HG03045 (cell line): ENCODE measurements around the gene HOXC9.

Experiments used
- ATAC-seq: cut with Tn5 transposase; IDR thresholded peaks from one replicate; pipeline ENCODE4 v1.9.1; 2021; ENCODE audit warnings: mild to moderate bottlenecking, moderate library complexity; ENCODE audit not compliant: unreplicated experiment

HOXC9 gene

DNA sequence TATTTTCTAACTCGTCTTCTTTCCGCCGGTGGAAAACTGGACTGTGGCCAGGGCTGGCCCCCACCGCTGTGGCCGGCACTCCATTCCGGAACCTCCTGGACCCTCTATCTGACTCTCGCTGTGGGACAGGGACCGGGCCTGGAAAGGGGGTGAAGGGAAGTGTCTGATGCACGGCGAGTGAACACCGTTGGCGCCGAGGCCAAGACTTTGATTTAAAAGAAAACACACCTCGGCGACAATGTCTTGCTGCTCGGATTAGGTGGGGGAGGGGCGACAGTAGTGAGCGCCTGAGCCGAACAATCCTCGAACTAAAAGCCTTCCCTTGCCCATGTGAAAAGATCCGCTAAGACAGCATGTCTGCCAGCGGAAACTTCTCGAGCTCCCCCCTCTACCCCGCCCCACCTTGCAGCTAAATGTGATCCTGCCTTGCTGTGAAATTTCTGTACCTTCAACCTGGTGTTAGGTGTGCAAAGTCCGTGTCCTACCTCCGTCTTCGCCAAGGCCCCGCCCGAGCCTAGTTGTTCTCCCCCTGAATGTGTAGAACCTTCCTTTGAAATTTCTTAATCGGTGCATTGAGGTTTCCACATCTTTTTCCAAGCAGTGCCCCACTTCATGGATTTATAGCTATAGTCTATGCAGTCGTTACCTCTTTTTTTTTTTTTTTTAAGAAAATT is 24.3 kb upstream of the HOXC9 start:
- ATAC-seq, result no peak

DNA sequence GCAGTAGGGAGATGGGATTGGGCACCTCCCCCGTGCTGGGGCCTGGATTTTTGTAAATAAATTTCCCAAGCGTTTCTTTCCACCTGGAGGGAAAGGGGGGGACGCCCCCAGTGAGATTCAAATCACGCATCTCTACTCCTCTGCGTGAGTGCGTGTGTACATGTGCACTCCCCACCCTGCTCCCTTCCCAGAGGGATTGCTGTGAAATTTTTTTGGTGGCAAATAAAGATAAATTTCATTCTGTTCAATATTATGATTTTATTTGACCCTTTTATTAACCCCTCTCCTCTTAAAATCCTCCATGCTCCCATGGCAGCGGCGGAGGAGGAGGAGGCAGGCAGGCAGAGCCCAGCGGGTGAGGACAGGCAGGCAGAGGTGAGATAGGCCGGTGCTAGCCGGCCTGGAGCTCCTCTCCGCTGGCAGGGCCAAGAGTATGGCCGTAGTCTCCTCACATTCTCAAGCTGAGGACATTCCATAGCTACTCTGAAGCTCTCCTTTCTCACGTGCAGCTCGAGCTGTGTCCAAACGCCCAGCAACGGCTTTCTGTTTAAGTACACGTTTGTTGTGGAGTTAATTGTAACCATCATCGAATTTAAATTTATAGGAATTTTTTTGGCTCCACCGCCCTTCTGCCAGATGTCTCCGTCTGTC is 23.7 kb upstream of the HOXC9 start:
- ATAC-seq, result no peak

DNA sequence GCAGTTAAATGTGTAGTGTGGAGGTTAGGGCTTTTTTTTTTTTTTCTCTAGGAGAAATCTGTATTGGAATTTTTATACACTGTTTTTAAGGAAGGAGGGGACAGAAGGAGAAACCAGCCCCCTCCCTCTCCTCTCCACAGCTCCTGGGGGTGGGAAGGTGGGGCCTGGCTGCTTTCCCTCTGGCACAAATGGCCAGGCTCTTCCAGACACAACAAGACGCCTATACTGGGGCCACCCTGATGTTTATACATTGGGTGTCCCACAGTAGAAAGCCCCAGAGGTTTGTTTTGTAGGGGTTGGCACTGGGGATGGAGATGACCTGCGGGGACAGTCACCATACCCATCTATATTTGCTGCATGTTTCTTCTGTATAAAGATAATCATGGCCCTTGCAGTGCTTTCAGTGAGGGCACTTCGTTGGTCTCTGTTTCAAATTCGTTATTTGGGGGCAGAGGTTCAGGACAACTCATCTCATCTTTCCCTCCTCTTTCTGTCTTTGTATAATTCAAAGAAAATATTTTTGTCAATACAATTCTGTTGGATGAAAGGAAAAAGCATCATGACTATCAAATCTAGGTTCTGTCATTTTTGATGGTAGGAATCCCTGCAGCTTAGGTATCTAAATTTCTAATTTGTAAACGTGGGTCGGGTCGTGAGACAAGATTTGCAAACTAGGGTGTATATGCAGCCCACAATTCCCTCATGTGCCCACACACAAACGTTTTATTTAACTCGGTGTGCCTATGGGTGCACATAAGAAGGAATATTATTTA is 23.0 kb upstream of the HOXC9 start:
- ATAC-seq, result no peak

DNA sequence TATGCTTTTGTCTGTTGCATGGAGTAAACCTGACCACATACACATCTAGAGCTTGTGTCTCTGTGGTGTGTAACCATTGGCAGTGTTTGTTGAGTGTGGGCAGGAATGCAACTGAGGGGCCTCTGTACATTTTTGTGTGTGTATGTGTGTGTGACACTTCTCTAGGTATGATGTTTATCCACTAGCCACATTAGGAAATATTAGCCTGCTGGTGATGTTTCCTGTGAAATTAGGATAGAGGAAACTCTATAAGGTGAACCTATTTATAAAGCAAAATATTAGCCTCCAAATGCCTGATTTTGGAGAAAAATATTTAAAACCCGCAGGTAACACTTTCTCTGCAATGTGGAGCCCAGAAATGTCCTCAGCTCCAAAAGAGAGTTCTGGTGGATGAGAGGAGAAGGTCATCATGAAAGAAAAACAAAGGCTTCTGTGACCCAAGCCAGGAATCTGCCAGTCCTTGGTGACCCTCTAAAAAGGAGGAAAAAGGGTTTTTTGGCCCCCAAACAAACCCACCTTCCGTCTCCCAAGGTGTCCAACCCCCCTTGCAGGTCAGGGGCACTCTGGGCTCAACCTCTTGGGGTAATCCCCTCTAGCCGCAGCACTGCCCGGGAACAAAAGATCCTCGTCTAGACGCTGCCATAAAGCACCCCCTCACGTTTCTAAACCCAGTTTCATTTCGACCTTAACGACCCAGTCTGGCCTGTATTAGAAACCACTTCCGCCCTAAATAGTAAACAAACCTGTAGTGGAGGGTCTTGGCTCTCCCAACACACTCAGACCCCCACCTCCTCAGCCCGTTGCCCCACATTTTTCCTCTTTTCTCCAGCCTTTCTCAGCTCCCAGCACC is 22.1 kb upstream of the HOXC9 start:
- ATAC-seq, result no peak

DNA sequence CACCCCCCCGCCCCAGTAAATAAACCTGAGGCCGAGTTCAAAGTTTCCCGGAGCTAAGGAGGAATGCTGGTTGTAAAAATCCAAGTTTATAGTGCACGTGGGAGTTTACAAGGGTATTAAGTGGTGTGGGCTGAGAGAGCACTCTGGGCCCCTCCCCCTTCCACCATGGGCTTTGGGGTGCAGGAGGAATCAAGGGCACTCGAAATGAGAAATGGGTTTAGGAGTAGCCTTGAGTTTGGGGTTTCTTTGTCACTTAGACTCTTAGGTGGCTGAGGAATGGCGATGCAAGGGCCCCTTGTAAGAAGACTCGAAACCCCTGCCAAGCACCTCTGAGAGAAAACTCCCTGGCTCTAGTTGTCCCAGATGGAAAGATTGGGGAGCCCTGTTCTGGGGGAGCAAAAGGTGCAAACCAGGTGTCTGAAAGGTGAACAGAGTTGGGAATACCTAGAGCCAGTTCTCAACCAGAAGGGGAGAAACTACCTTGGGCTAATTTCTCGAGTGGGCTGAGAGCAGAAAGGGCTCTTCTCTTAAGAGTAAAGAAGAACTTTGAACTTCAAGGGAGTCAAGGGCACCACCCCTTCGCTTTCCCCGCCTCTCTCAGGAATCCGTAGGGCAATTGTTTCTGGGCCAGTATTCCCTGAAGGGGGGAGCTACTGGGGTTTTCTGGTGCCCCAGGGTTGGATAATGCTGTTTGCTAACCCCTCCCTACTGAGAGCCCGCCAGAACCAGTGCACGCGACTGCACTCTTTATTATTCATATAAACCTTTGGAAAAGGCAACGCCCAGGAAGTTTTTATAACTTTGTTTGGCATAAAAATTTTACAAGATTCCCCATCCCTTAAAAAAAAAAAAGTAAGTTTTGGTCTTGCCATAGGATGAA is 21.2 kb upstream of the HOXC9 start:
- no peak for ATAC-seq

DNA sequence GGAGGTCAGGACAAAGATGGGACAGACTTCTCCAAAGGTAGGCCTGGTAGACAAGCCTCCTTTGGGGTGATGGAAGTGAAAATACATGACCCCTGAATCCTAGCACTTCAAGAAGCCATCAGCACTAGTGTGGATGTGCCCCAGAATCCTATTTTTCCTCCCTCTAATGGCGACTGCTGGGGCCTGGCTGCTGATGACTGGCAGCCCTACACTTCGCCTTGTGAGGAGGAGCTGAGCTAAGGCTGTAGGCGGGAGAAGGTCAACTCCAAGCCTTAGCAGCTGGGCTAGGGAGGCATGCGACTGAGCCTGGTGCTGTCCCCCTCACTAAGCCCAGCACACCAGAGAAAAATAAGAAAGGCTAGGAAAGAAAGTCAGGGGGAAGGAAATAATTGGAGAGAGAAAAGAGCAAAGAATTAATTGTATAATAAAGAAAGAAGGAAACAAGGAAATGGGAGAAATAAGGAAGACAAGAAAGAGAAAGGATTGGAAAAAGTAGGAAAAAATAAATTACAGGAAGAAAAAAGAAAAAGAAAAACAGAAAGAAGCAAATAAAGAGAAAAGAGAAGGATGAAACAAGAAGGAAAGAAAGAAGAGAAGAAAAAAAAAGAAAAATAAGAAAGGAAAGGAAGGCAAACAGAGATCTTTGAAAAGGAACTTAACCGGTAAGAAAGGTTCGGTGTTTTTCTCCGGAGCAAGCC is 19.7 kb upstream of the HOXC9 start:
- ATAC-seq, result no peak

DNA sequence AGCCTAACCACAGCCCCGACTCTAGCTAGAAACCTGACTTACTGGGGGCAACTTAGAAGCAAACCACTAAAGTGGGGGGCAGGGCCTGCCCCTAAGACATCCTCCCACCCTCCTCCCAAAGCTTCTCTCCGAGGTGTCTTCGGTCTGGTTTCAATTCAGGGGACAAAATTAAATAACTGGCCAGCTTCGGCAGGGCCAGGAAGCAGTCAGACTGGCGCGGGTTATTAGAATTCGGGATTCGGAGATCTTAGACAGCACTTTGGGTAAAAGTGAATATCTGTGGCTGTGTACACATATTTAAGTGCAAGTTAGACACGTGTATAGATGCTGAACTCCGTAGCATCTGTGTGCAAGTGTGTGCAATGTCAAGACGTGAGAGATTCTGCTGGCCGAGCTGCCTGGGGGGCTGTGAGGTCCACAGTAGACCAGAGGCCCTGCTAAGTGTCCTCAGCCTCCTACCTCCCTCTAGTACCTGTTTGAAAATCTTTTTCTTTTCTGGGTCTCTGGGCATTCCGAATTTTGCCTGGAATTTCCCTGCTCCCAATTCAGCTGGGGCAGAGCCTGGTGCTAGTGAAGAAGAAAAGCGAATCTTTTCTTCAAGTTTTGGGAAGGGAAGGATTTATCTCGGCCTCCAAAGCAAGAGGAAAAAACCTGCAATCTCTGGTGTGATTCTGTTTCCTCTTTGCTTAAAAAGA is 19.0 kb upstream of the HOXC9 start:
- ATAC-seq, result no peak

DNA sequence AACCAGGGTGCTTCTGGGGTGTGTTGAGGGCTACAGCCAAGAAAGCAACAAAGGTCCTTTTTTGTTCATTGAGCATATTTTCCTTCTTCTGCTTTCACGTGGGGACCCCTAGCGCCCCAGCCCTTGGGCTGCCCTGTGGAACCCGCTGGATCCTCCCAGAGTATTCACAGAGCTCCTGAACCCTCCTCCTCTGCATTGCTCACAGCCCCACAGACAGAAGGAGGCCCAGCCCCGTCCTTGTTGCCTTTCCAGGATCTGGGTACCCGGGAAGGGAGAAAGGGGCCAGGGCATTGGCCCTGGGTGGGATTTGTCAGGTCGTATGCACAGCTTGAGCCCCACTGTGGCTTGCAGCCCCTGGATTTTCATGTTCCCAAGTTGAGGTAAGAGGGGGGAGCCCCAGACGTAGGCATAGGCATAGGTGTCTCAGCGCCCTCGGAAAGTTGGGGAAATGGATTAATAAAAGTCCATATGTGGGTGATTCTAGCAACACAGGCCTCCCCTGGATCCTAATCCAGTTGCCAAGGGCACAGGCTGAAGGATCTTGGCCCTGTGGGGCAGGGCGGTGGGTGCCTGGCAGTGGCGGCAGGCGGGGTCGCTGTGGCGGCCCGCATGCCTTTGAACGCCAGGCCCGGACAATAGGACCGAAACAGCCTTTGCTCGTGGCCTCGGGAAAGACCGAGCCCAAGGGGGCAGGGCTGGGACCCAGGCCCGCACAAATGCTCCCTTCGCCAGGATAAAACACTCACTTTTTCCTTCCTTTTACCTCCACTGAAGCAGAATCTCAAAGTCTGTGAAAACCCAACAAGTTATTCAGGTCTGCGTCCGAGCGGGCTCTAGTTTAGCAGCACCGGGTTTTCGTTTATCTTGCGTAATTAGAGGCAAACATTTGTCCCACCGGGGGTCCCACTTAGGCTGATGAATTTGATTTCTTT is 18.1 kb upstream of the HOXC9 start:
- ATAC-seq, result no peak

DNA sequence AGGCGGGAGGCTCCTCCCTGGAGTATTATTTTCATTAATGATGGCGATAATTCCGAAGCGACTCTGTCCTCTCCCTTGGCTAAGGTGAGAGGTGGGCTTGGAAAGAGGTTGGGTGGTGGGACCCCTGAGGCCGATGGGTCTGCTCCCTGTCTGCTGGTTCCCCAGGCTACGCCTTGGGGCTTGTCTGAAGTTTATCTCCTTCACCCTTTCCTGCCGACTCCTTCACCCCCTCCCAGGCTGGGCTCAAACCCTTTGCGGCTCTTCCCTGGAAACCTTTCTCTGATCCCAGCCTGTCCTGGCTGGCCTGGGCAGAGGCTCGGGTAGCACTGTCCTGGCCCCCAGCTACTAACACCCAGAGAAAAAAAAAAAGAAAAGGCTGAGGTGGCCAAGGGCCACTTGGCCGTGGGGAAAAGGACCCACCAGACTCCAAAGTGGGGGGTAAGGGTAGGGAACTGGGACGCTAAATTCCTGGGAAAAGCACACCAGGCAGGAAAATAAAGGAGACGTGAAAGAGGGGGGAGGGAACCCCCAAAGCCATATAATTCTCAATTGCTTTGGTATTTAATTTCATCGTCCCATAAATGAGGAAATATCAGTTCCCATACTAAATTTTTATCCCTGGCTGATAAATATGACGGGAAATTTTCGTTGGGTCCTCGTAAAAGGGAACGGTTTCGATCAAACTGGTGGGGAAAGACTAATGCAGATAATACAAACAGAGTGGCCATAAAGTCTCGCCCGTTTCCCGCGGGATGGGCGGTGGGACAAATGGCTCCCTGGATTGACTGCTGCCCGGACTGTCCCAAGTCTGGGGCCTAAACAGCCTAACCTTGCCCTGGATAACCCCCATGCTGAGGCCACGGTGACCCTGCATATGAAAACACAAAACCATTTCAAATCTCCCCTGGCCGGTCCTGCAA is 17.1 kb upstream of the HOXC9 start:
- no peak for ATAC-seq

DNA sequence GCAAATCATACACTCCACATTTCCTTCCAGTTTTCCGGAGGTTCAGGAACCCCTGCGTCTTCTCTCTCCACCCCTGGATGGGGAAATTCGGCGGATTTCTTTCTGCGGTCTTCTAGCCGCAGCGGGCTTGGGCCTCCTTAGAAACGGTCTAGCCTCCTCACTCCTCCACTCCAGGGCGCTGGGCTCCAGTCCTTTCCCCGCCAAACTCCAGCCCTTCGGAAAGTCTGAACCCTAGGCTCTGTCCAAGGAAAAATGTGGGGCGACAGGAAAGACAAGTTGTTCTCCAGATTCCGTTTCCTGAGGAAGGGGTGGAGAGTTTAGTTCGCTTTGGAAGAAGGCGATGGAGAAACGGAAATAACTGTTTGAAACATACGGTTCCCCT is 16.4 kb upstream of the HOXC9 start:
- ATAC-seq, result no peak

DNA sequence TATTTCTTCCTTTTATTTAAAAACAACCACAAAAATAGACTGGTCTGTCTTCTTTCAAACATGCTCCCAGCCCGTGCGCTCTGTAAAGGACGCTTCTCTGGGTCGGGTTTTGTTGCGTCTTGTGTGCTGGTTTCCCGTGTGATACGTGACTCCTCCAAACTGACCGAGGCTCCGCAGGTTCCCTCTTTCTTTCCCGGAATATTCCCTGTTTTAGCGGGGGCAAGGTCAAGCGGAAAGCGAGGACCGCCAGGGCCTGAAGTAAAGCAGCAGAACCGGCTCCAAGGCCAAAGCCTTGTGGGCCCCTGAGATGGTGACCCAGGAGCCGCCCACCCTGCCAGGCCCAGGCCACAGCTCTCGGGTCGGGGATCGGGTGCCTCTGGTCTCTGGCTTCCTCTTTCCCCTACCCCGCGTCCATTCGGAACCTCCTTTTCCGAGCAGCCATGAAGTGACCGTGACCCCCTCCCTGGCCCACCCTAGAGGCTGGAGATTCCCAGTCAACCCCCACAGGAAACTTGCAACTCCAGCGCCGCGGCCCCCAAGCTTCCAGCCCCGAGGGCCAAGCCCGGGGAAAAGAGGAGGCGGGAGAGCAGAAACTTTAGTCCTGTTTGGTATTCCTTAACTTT is 15.9 kb upstream of the HOXC9 start:
- no peak for ATAC-seq

DNA sequence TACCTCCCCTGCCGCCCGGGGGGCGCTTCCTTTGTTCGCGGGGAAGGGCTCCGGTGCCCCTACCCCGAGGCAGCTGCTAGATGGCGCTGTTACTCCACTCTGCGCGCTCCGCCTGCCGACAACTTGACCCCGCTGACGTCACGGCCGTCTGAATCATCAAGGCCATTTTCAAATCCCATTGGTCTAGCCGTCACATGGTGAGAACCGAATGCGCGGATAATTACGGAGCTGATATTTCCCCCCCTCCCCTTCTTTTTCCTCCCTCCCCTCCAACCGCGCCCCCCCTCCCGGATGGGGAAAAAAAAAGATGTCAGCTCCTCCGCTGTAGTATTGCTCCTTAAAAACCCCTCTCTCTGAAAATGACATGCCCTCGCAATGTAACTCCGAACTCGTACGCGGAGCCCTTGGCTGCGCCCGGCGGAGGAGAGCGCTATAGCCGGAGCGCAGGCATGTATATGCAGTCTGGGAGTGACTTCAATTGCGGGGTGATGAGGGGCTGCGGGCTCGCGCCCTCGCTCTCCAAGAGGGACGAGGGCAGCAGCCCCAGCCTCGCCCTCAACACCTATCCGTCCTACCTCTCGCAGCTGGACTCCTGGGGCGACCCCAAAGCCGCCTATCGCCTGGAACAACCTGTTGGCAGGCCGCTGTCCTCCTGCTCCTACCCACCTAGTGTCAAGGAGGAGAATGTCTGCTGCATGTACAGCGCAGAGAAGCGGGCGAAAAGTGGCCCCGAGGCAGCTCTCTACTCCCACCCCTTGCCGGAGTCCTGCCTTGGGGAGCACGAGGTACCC is 14.9 kb upstream of the HOXC9 start, which contains the start of gene HOXC10:
Gene HOXC10, plus strand, starts transcription at position 246 of the 791 bp plus-strand sequence. Its CDS starts 114 bp downstream, at position 360.
- no peak for ATAC-seq

DNA sequence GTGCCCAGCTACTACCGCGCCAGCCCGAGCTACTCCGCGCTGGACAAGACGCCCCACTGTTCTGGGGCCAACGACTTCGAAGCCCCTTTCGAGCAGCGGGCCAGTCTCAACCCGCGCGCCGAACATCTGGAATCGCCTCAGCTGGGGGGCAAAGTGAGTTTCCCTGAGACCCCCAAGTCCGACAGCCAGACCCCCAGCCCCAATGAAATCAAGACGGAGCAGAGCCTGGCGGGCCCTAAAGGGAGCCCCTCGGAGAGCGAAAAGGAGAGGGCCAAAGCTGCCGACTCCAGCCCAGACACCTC is 14.3 kb upstream of the HOXC9 start:
- no peak for ATAC-seq

DNA sequence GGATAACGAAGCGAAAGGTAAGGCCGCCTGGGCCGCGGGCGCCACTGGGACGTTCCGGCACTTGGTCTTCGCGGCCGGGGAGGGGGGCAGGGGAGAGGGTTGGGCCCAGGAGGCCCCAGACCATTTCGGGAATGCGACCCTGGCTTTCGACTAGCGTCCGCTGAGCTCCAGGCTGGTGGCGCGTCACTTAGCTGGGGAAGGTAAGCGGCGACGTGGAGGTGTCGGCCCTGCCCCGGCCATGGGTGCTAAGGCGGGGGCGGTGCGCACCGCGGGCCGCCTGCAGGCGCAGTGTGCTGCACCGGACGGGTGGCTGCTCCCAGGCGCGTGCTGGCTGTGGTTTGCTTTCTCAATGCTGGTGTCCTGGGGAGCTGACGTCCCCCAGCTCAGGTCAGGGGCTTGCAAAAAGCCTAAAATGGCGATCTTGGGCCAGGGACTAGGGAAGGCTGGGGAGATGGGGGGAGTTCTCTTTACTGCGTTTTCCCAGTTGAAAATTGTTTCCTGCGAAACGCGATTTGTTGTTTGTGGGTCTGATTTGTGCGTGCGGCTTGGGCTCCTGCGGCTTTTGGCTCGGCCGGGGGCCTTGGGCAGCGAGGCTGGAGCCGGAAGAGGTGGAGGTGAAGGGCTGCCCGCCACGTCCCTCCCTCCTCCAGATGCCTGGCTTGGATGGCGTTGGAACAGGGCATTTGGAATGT is 13.8 kb upstream of the HOXC9 start:
- no peak for ATAC-seq
